OCI-LY1 (cell line): Measurements from ENCODE around the gene LRIG3.

Experiments used
- EZH2 ChIP-seq: fragments of 200-600 bp; sonication (generic), shearing (Covaris generic); IDR thresholded peaks from 2 replicates; pipeline ENCODE4 v1.8.0; 2017; ENCODE audit warnings: borderline replicate concordance, mixed run types, mild to moderate bottlenecking, antibody characterized with exemption, low read length, moderate library complexity, mixed read lengths
- TF ChIP-seq, protein P1 (sequence below): fragments of 200-600 bp; sonication (generic), shearing (Covaris generic); IDR thresholded peaks from 2 replicates; pipeline ENCODE4 v1.5.1; 2017; ENCODE audit warnings: mild to moderate bottlenecking, antibody characterized with exemption, low read length, moderate library complexity, mixed read lengths

DNA sequence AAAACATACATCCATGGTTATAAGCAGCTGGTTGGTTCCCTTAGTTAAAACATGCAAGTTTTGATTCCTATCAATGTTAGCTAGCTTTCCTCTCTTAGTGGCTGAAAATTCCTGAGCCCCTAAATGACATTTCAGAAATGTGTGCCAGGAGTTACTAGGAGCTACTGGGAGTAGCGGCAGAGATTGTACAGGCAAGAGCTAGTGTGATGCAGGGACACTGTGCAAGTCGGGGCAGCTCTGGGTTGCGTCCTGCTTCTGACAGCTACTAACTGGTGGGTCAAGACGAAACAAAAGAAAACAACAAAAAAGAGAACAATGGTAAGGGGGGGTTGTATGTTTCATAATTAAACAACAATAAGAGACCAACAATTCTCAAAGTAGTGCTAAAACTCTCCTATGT, 35.4 kb downstream of the LRIG3 start:
- TF ChIP-seq, protein P1, sequence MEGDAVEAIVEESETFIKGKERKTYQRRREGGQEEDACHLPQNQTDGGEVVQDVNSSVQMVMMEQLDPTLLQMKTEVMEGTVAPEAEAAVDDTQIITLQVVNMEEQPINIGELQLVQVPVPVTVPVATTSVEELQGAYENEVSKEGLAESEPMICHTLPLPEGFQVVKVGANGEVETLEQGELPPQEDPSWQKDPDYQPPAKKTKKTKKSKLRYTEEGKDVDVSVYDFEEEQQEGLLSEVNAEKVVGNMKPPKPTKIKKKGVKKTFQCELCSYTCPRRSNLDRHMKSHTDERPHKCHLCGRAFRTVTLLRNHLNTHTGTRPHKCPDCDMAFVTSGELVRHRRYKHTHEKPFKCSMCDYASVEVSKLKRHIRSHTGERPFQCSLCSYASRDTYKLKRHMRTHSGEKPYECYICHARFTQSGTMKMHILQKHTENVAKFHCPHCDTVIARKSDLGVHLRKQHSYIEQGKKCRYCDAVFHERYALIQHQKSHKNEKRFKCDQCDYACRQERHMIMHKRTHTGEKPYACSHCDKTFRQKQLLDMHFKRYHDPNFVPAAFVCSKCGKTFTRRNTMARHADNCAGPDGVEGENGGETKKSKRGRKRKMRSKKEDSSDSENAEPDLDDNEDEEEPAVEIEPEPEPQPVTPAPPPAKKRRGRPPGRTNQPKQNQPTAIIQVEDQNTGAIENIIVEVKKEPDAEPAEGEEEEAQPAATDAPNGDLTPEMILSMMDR, result no peak
- TF ChIP-seq EZH2, result no peak
